HUDEP-2 (cell line): ENCODE data around the gene CILP2.
A peak's percentile ranks its signal among the peaks of the same experiment; 100 is the strongest.

Experiments used
- DNase-seq, 76 experiments: peaks; one replicate each; lab custom pipeline; 2025; ENCODE audit not compliant: unreplicated experiment in 76 of 76; lab: John Stamatoyannopoulos, UW

CILP2 gene

DNA sequence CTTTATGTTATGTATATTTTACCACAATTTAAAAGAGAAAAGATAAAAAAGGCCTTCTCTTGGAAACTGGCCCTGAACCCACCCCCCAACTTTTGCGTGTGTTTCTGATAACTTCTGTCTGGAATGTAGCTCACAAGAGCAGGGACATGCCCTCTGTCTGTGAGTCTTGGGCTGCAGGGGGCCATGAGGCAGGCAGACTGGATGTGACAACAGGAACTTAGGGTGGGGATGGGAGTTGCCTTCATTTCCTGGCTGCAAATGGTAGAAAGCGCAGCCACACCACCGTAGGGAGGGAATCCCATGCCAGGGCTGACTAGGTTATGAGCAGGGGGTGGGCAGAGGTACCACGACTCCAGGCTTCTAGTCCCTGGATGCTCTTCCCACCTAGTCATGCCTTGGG is 21.9 kb downstream of the CILP2 start:
- no peak for DNase-seq

GRCh38 chr19:19561946-19562664 is 24.0 kb downstream of the CILP2 start:
- no peak for DNase-seq

DNA sequence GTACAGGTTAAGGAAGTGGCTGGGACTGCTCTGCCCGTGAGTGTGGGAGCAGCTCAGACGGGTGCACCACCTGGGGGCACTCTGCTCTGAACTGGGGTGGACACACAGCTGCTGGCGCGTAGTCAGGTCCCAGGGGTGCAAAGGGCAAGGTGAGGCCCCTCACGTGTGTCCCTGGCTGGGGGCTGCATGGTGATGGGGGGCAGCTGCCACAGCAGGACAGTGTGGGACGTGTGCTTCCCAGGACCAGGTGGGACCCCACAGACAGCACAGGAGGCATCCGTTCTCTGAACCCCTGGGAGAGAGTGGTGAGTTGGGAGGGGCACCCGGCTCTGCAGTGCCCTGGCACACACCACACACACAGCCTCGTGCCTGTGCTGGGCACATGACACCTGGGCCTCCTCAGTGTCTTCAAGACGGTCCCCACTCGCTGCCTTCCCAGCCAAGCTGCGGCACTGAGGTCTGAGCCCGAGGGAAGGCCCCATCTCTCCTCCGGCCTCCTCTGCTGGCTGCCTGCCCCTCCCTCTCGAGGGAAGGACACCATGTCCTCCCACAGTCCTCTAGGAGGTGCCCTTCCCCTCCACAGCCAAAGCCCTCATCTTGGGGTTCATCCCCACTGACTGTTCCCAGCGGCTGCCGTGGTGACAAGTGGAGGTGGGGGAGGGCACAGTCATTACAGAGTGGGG is 24.7 kb downstream of the CILP2 start:
- no peak for DNase-seq

- no peak for DNase-seq
Observed at GRCh38 chr19:19563348-19563848, 25.3 kb downstream of the CILP2 start.

GRCh38 chr19:19566306-19566705 is 28.2 kb downstream of the CILP2 start:
- DNase-seq = no peak

DNA sequence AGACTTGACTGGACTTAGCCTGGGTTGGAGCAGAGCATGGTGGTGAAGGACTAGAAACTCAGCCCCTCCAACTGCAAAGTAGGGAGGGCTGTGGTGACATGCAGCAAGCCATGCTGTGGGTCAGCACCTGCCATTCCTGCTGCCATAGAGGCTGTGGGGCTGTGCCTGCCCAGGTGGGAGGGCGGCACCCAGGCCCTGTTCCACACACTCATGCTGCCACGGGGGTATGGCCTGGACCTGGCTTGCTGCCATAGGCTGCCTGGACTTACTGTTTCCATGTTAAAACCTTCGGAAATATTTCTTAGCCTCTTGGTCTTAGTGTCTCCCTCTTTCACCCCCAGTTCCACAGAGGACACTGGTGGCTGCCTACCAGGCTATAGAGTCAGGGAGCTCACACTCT is 29.3 kb downstream of the CILP2 start:
- DNase-seq = no peak

GRCh38 chr19:19568802-19569756 is 31.0 kb downstream of the CILP2 start:
- no peak for DNase-seq

DNA sequence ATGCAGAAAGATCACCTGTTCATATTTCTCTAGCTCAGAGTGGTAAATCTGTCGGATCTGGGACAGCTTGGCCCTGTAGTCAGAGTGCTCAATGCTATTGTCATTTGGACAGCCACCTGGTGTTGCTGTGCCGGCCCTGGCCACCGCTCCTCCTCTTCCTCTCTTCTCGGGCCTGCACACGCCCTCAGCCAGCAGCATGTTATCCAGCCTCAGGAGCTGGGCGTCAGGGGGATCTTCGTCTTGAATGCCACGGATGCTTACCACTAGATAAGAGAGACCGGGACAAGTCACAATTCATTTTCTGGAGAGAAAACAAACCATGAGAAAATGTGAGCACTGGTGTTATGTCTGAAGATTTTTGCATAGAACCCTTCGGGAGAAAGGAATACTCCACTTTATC is 32.5 kb downstream of the CILP2 start:
- peak in 14 of 76 experiments; percentile 14 to 41 (median 24) for DNase-seq

- peak in 48 of 76 experiments; percentile 10 to 77 (median 49) for DNase-seq
Observed at GRCh38 chr19:19571071-19571786, 33.2 kb downstream of the CILP2 start.

- no peak for DNase-seq
Observed at GRCh38 chr19:19575411-19575810, 37.3 kb downstream of the CILP2 start.

- no peak for DNase-seq
Observed at GRCh38 chr19:19578252-19578651, 40.2 kb downstream of the CILP2 start.

- no peak for DNase-seq
Observed at GRCh38 chr19:19579533-19580361, 41.7 kb downstream of the CILP2 start.

DNA sequence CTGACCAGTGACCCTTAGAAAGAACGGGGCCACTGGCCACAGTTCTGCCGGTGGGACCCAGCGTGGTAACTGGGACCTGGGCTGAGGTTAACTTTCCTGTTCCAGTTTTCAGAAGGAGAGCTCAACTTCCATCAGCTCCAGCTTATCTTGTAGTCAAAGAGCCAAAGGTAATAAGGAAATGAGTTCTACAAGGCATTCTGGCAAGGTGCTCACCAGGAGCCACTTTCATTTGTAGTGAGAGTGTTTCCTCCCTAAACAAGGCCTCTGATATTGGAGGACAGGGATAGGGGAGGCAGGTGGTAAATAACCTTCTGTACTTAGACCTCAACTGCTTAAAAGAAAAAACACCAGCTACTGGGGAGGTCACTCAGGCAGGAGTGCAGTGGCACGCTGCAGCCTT is 42.4 kb downstream of the CILP2 start:
- no peak for DNase-seq

- DNase-seq = no peak
Observed at GRCh38 chr19:19581391-19581790, 43.3 kb downstream of the CILP2 start.

DNA sequence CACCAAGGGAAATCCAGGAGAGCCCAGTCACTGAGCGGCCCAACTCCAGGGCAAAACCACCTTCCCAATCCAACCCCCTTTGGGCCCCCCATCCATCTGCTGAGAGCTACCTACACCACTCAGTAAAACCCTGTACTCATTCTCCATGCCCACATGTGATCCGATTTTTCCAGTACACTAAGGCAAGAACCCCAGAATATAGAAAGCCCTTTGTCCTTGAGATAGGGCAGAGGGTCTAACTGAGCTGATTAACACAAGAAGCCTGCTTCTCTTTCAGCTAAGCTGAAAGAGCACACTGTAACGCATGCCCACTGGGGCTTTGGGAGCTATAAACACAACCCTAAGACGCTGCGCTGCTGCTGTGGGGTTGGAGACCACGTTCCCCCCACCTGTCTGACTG is 44.4 kb downstream of the CILP2 start:
- no peak for DNase-seq

DNA sequence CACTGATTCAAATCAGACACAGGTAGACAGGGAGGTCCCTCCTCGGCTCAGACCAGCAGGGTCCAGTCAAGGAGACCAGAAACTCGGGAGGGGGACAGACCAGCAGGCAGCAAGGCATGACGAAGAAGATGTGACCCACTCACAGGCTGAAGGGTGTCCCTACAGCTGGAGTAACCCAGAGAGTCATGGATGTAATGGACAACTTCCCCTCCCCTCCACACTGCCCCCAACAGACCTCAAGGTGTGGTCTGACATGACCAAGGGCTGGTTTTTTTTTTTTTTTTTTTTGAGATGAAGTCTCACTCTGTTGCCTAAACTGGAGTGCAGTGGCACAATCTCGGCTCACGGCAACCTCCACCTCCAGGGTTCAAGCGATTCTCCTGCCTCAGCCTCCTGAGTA is 46.3 kb downstream of the CILP2 start:
- DNase-seq = no peak

DNA sequence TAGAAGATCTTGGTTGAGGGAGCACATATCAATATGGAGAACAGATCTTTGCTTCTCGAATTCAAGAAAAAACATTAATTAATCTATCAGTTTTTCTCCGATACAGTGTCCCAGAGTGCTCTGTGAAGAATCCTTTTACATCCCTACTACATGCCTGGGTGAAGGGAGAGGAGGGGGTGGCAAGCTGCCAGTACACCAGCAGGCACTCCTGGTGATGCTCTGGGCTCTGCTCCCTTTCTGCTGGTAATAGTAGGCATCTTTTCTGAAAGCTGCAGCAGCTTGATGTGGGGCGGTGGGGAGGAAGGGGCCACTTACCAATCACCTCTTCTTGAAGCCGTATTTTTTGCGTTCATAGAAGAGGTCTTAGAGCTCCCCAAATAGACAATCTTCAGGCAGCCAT is 49.7 kb downstream of the CILP2 start:
- no peak for DNase-seq

DNA sequence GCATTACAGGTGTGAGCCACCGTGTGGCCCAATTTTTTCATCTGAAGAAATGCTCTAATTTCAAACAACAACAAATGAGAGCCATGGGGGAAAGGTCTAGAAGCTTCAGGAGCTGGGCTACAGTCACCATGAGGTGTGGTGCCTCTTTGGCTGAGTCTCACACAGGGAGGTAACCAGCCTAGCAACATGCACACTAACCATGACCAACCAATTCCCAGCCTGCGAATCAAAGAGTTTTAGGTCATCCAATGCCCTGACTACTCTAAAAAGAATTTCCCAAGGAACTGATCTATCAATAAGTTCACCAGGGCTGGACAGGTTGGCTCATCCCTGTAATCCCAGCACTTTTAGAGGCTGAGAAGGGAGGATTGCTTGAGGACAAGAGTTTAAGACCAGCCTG is 50.5 kb downstream of the CILP2 start:
- no peak for DNase-seq

DNA sequence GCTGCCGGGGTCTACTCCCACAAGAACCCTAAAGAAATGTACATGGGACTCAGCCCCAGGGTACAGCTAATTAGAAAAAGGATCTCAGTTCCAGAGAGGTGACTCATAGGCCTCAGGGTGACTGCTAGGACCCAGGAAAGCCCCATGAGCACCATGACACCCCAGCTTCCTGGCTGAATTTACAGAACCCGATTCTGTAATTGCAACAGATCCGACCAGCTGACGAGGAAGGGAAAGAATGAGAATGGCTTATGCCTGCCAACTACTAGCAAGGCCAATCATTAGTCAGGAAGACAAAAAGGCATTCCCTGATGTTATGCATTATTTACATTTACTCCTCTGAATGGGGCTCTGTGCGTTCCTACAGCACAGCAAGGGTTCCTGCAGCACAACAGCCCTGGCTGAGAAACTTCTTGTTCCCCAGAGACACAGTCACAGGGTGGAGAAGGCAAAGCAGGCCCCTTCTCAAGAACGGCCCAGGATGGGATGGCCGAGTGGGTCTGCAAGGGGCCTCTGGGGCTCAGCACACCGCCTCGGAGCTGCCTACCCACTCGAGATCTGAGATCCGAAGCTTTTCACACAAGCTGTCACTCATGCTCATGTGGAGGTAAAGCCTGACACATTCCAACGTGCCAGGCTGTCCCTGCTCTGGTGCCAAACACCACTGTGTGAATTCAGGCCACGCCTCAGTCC is 53.2 kb downstream of the CILP2 start:
- DNase-seq = no peak
